Activated CD4-positive, alpha-beta T cell treated with anti-CD3 and anti-CD28 coated beads, Interleukin-2, amount 50 U/mL, for 48 hours (primary cell): ENCODE data around the gene ENTPD8.
"Not testable (repeated sequence)": the region's sequence is repeated elsewhere in the genome, so short reads cannot be mapped to it uniquely, and the experiment has no call there.

Experiments
- DNase-seq, 2 experiments: peaks; one replicate each; pipeline ENCODE4 v3.0.0-alpha.2; 2020

The ENTPD8 gene

DNA sequence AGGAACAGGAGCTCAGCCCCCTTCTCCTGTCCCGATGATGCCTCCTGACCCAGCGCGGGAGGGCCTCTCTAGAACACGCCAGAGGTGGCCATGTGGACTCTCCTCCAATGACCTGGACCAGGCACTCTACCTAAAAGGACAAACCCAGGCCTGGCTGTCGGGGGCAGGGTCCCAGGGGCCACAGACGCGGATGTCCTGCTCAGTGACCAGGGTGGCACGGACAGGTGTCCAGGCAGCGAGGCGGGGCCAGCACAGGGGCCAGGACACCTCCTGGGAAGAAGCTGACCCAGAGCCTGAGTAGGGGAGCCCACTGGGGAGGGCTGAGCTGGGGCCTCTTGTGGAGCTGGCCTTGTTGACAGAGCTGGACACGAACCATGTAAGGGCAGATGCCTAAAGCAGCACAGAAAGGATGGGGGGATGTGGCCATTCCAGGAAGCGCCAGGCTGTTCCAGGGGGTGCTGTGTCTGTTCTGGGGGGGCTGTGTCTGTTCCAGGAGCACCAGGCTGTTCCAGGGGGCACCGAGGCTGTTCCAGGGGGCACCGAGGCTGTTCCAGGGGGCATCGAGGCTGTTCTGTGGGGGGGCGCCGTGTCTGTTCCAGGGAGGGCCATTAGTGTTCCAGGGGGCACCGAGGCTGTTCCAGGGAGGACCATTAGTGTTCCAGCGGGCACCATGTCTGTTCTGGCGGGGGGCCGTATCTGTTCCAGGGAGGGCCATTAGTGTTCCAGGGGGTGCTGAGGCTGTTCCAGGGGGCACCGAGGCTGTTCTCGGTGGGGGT lies 48.7 kb downstream of the ENTPD8 start:
- DNase-seq: no peak

DNA sequence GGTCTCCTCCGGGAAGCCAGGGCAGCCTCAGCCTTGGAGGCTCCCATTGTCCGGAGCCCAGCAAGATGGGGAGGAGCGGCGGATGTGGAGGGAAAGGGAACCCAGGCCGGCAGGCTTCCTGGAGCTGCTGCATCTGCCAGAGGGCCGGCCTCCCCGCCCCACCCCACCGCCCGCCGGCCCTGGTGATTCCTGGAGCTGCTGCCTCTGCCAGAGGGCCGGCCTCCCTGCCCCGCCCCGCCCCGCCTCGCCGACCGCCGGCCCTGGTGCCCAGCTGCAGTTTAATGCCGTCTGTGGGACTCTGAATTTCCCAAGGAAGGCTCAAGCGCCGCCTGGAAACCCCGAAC lies 49.8 kb downstream of the ENTPD8 start:
- no peak for DNase-seq

DNA sequence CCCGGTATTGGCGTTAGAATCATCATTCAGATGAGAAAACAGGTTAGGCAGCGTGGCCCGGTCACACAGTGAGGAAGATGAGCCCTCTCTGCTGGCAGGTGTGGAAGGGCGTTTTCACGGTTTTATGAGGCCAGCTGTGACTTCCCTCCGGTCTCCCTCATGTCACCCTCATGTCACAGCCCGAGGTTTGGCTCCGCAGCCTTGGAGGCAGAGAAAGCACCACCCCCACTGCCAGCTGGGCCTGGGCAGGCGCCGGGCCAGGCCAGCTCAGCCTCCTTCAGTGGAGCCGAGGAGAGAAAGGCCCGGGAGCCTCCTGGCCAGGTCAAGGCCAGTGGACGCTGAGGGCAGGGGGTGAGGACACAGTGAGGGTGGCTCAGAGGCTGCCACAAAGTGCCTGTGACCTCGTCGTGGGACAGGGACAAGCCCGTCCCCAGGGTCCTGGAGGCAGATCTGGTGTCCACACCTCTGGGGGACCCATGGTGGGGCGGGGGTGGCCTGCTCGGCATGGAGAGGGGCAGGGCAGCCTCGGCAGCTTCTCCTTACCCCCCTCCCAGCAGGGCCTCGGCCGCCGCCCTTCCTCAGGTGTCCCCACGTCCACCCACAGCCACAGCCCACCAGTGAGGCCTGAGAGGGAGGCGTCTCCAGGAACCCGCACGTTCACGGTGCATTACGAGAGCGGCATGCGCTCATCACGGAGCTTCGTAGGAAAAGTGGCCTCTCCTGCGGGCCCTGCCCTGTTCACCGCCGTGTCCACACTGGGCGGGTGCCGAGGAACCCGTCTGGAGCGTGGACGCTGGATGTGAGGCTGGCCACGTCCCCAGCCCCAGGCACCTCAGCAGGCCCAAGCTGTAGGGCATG lies 50.4 kb downstream of the ENTPD8 start:
- no peak for DNase-seq

DNA sequence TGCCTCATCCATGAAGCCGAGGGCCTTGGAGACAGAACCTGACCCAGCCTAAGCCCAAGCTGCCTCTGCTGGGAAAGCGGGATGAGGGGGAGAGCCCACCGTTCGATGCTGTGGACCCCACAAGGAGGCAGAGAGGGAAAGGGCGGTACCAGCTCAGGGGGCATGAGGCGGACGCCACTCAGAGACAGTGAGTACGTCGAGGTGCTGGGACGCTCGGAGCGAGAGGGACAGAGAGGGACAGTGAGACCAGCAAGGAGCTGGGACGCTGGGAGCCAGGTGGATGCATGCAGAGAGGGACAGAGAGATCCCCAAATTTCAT lies 51.8 kb downstream of the ENTPD8 start:
- no peak for DNase-seq

DNA sequence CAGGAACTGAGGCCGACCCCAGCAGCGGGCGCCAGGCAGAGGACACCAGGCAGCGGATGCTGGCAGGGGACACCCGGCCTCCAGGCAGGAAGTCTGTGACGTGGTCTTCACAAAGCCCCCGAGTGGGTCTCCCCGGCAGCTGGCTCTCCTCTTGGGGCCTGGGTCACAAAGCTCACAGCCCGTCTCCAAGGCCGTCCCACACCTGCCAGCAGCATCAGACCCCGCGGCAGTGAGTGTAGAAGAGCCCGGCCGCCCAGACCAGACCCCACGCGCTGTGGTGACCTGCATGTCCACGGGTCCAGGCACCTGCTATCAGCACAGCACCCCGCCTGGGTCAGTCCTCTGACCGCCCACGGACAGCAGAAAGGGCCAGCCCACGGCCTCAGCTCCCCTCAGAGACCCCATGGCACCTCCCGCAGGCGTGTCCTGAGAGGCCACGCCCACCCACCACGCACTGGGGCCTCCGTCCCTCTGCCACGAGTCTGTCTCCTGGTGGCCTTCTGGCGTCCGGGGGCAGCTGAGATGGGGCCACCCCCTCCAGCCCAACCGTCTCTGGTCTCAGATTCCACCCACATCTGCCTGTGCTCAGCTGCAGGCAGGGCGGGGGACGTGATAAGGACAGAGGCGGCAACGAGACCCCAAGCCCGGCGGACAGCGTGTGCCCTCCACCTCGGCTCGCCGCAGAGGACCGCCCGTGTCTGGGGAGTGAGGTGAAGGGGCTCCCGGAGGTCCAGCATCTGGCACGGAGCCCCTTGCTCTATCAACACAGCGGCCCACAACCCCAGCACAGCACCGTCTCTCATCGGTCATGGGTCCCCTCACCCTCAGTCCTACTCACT lies 52.3 kb downstream of the ENTPD8 start:
- DNase-seq: no peak

DNA sequence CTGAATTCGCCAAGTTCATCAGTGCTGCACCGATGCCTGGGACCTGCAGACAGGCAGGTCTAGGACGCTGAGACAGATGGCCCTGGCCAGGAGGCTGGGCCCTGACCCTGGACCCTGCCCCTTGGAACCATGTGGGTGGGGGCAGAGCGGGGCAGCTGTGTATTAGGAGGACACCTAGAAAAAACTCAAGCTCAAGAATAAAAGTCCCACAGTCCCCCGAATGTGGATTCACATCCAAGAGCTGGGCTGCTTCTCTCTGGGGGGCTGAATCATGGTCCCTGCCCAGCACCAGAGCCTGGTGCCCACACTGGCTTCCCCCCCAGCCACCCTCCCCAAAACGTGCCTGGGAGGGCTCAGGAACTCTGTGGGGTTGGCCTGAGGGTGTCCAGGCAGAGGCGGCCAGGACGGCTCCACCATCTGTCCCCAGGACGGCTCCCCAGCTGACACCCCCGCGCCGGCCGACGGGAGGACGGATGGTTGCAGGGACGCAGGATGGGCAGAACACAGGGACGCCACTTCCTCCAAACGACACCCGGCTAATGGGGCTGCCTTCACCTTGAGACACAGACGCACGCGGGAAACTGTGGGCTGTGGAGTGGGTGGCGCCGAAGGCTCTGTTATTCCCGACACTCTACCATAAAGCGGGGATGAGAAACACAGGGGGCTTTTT lies 53.1 kb downstream of the ENTPD8 start:
- no peak for DNase-seq

DNA sequence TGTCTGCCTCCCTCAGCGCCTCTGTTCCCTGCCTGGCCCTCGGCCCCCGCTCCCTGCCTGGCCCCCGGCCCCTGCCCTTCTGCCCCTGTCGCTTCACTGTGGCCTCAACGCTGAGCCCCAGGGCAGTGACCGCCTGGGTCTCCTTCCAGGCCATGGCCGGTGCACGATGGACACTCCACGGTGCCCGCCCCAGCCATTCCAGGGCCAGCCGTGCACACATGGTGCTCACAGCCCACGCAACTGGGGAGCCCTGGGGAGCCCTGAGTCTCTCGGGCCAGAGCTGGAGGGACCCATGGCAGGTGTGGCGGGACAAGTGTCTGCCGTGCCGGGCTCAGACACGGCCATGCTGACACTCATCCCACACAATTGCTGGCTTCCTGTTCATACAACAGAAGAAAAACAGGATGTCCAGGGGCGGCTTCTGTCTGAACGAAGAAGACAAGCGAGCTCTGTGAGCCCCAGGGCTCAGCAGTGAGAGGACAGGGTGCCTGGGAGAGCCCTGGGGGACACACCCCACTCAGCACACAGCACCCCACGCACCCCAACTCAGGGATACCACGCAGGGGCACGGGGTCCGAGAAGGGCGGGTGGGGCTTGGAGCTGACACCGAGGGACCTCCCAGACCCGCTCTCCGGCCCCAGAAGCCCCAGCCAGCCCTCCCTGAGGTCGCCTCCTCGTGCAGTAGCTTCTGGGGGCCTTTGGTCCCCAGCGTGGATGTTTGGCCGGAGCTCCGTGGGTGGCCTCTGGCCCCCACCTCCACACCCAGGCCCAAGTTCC lies 53.9 kb downstream of the ENTPD8 start:
- DNase-seq: peak; percentile 31 to 38

DNA sequence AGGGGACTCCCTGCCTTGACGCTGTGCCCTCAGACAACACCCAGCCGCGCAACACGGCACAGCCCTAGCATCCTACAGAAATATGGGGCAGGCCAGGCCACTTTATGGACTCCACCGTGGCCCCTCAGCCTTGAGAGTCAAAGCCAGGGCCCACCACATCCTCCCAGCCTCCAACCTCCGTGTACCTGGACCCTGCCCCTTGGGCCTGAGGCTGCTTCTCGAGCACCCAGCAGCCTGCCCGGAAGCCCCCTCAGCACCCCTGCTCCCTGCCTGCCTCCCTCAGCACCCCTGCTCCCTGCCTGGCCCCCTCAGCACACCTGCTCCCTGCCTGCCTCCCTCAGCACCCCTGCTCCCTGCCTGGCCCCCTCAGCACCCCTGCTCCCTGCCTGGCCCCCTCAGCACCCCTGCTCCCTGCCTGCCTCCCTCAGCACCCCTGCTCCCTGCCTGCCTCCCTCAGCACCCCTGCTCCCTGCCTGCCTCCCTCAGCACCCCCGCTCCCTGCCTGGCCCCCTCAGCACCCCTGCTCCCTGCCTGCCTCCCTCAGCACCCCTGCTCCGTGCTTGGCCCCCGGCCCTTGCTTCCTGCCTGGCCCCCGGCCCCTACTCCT lies 54.5 kb downstream of the ENTPD8 start:
- not testable (repeated sequence) for DNase-seq

DNA sequence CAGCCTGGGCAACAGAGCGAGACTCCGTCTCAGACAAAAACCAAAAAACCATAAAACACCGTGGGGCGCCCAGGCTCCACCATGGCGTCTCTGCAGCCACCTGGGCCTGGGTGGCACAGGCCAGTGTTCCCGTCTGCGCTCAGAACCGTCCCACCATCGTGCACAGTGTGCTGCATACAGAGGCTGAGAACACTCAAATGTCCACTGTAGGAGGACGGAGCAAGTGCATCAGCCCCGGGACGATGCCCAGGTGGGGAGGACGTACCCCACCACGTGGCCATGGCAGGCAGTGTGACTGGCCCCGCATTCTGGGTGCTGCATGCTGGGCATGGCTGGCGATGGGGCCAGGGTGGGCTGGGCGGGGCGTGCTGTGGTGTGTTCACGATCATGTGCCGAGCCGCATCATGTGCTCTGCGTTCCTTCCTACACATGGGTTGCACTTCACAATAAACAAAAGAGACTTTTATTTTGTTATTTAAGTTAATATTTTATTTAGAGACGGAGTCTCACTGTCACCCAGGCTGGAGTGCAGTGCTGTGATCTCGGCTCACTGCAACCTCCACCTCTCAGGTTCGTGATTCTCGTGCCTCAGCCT lies 56.0 kb downstream of the ENTPD8 start:
- DNase-seq: no peak
